GM19238 (cell line): ENCODE results near the gene TDP1.
"Not testable (repeated sequence)": the region's sequence is repeated elsewhere in the genome, so short reads cannot be mapped to it uniquely, and the experiment has no call there.

ENCODE experiments used
- DNase-seq: peaks from one replicate; pipeline ENCODE4 v3.0.0; 2011; ENCODE audit warnings: low spot score; ENCODE audit not compliant: insufficient read length

Gene TDP1

DNA sequence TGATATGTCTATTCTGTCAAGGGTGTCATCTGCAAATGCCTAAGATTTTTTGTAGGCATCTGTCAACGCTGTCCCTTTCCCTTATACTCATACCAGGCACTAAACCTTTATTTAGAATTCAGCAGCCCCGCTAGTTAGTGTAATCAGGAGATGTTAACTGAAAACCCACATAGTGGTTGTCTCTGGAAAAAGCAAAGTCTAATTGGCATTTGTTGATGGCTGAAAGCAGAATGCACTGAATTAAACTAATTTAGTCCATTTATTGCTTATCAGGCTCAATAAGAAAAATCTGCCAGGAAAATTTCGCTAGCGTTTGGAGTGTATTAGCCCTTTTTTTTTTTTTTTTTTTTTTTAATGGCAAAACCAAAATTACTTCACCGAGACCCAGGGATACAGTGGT is 34.5 kb downstream of the TDP1 start:
- no peak for DNase-seq

DNA sequence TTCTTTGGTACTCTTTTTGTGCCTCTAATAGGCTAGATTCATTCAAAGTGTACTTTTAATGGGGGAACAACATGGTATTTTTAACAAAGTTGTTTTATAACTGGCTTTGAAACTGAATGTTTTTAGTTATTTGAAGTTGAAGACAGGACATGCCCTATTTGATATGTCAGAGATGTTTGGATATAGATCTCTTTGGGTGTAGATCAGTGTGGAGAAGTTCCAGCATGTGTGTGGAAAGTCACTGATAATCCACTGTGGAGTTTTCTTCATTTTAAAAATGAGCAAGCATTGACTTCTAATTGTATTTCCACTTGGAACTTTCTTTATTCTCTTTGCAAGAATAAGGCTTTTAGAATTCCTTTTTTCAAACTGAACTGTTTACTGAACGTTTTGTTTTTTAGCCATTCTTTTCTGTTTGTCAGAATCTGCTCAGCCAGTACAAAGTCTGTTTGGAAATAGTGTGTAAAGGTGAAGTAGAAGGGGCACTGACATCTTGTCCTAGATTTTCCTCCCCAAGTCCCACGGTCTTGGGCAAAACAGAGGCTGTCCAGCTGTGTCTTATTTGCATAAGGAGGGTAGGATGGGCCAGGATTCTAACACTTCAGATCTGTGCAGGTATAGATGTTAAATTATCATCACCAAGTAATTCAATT is 35.0 kb downstream of the TDP1 start:
- DNase-seq = no peak

- no peak for DNase-seq
Observed at GRCh38 chr14:89992273-89992672, 36.5 kb downstream of the TDP1 start.

DNA sequence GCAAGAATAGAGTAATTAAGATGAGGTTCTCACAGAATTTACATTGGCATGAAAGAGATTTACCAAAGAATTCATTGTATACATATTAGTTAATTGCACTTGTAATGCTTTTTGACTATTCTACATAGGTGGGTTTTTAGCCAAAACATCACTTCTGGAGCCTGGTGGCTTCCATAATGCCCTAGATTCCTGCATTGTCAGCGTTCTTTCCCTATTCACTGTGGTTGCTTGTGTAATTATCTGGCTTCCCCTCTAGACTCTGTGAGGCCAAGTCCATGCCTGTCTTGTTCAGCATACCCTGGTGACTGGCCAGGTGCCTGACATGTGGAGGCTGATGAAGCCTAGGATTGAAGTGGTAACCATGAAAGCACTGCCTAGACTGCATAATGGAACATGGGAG is 41.2 kb downstream of the TDP1 start:
- DNase-seq = no peak

DNA sequence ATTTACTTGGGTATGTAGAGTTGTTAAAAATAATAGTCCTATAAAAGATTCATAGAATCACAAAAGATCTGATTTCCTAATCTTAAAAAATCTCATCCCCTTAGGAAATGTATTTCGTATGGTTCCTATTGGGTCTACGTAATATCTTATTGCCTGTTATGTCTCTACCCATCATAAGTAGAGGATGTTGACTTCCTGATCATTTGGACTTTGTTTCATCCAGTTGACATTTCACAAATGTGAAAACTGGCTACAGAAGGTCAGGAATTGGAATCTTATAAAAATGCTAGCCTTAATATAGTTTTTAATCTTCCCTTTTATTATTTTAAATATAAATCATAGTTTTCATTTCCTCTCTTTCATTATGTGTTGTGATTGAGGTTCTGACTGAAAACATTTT is 45.2 kb downstream of the TDP1 start:
- no peak for DNase-seq

DNA sequence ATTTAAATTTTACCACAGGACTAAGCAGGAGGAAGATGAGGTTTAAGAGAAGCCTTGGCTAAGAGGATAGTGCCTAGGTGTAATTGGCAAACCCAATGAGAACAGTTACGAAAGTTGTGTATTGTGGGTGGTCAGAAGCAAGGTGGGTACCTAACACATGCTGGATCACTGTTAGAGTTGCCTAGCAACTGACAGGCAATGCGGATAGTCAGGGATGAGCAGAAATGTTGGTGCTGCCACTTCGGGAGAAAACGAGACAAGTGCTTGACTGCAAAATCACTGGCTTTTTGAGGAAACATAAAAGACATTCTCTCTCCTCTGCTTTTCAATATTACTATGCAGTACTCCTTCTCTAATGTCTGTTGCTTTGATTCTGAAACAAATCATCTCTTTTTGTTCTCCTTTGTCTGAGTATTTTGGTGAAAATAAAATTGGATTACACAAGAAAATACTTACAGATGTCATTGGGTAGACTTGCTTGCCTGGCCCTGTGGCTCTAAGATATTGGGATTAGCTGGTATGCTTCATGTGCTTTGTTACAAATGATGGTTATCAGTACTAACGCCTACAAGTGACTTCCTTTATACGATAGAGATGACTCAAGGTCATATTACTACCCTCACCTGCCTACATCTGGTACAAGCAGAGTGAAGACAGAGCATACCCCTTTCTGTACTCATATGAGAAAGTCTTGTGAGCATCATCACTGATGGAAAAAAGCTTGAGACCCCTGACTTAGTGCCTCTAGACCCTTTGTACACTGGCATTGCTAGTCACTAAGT is 48.0 kb downstream of the TDP1 start:
- DNase-seq = no peak

- DNase-seq = no peak
Observed at GRCh38 chr14:90005441-90005840, 49.7 kb downstream of the TDP1 start.

DNA sequence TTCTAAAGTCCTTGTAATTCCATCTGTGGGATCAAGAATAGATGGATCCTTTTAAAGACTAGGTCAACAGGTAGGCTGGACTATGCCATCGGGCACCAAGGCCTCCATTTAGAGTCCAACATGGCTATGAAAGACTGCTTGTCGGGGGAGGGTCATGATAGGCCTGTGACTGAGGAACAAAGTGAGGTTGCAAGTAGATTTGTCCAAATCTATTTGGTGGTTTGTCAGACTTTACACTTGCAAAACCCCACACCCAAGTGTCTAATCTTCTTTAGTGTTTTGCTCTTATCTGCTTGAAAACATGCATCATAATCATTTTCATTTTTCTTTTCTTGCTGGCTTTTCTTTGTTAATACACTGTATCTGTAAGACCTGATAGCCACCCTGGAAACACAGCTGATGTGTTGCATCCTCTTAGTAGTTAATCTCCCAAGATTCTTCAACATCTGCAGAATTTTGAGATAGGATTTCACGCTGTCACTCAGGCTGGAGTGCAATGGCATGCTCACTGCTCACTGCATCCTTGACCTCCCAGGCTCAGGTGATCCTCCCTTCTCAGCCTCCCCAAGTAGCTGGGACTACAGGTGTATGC is 50.3 kb downstream of the TDP1 start:
- DNase-seq = no peak

DNA sequence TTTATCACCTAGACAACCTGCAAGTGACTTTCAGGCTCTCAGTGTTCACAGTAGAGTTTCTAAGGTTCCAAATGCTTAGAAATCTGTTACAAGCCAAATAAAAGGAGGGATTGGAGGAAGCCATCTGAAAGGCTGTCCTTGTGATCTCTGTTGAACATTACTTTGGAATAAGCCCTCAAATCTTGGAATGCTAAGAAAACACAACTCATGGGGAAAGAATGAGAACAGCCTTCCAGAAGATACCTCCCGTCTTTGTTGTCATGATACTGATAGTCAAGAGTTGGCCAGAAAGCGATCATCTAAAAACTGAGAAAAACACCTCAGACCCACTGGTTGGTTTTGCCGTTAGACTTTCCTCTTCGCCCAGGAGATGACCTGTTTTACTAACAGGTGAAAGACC is 61.6 kb downstream of the TDP1 start:
- no peak for DNase-seq

DNA sequence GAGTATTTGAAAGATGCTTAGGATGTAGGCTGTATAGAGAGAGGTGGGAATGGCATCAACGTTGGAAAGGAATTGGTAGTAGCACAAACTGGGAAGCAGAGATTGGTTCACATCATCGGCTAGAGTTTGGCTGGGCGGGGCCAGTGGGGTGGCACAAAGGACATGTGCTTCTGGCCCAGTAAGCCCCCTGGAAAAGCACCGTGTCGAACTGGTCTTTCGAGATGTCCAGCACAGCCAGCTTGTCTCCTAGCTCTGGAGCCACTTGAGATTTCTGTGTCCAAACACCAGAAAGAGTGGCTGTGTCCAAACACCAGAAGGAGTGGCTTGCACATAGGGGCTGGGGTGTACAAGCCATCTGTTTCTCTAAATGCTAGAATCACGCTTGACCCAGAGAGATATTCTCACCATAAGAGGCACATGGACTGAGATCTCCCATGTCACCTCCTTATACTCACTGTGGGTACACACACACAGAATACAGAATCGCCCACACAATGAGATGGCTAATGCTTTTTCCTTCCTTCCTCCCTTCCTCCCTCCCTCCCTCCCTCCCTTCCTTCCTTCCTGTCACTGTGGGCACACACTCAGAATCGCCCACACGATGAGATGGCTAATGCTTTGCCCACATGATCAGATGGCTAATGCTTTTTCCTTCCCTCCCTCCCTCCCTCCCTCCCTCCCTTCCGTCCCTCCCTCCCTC is 64.2 kb downstream of the TDP1 start:
- DNase-seq = no peak

DNA sequence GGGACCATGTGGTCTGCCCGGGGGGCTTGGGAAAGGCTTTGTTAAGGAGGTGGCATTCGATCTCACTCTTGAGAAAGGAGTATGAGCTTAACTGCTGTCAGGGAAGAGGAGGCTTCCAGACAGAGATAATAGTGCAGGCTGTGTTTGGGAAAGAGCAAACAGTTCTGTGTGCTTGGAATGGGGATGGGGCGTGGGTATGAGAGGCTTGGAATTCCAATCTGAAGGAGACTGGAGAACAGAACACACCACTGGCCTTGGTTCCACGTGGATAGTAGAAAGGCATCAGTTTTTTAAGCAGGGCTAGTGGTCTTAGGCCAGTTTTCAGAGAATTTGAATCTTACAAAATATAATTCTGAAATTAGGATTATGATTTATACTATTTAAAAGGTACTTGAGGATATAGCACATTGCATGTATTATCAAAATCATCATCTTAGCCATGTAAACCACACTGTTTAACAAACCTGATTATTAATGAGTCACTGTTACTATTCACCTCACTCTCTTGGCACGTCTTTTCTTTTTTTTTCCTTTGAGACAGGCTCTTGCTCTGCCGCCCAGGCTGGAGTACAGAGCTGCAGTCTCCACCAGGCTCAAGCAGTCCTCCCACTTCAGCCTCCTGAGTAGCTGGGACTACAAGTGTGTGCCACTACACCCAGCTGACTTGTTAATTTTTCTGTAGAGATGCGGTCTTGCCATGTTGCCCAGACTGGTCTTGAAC is 67.6 kb downstream of the TDP1 start:
- DNase-seq = no peak

GRCh38 chr14:90024910-90025309 is 69.2 kb downstream of the TDP1 start:
- DNase-seq = no peak

GRCh38 chr14:90026608-90027007 is 70.9 kb downstream of the TDP1 start:
- DNase-seq = not testable (repeated sequence)

GRCh38 chr14:90027842-90028241 is 72.1 kb downstream of the TDP1 start:
- DNase-seq = no peak

- DNase-seq = no peak
Observed at GRCh38 chr14:90034156-90034555, 78.4 kb downstream of the TDP1 start.

DNA sequence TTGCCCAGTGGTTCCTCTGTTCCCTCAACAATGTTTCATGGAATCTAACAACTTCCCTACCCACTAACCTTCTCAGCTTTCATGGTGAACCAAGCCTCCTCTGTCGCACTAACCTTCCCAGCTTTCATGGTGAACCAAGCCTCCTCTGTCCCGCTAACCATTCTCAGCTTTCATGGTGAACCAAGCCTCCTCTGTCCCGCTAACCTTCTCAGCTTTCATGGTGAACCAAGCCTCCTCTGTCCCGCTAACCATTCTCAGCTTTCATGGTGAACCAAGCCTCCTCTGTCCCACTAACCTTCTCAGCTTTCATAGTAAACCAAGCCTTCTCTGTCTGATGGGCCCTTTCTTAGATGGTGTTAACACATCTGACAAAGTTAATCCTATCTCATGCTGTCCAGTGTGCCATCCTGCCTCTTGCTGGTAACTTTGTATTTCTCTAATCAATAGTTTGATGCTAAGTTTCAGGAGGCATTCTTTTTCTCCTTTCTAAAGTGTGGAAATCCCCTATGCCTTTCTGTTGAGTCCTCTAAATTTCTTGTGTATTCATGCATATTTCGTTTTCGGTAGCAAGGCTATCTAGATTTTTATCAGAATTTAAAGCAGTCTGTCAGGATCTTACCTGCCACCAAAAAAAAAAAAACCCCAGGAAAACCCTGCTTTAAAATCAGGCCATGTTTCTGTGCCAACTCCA is 79.3 kb downstream of the TDP1 start:
- DNase-seq = no peak

DNA sequence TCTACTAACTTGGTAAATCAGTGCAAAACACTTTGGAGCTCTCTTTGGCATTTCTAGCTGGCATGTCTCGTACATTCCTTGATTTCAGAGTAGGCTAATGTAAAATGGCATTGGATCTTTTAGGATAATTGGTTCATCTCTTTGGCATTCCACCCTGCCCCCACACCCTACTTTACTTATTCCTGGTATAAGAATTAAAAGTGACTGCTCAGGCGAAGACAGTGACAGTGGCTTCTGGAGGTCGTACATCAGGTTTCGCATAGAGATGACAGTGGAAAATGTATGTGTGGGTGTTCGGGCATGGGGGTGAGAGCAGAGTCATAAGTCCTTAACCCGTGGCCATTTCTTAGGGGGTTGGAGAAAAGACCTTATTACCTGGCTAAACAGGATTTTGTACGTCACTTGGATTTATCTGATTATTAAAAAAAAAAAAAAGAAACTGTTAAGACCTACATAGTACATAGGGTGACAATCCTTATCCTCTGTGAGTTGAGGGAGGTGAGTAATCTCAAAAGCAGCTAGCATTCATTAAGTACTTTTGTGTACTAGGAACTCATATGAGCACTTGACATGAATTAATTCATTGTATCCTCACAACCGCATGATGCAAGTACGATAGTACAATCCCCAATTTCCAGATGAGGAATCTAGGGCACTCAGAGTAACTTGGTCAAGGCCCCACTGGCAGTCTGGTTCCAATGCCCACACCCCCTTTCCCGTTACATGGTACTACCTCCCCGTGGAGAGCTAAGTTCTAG is 83.7 kb downstream of the TDP1 start:
- DNase-seq = no peak

DNA sequence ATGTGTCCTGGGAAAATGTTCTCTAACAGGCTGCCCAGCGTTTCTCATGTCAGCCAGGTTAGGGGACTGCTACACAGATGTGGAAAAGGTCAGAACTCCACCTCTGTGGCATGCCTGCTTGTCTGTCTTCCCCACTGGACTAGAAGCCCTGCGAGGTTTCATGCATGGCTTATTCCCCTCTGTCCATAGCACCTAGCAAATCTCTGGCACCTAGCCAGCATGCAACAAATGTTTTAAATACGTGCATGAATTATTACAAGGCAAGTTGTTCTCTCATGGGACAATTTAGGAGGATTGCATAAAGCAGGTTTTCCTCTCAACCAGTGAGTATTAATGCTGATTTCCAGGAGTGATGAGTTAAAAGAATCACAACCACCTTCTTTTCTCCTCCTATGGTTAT is 84.7 kb downstream of the TDP1 start:
- no peak for DNase-seq

- DNase-seq = no peak
Observed at GRCh38 chr14:90042496-90043252, 86.9 kb downstream of the TDP1 start.
